NCI-H446 treated with DMSO at 0.1 percent for 48 hours (cell line): Measurements from ENCODE around the gene GDPD2.

Source experiments
- DNase-seq: peaks from one replicate; lab custom pipeline; 2025; lab: John Stamatoyannopoulos, UW

The GDPD2 gene

GRCh38 chrX:70437921-70438665 is 15.0 kb downstream of the GDPD2 start:
- no peak for DNase-seq

- DNase-seq = no peak
These were observed 15.9 kb downstream of the GDPD2 start for GRCh38 chrX:70439016-70439415.

- DNase-seq = no peak
These were observed 19.1 kb downstream of the GDPD2 start for GRCh38 chrX:70442224-70442623.

GRCh38 chrX:70444326-70444945 is 21.3 kb downstream of the GDPD2 start, which contains the start of gene DLG3:
Gene DLG3 (plus strand): TSS chrX:70444835. CDS start chrX:70445202, 367 bp downstream.
- DNase-seq = no peak

GRCh38 chrX:70444946-70445656 is 22.0 kb downstream of the GDPD2 start:
- no peak for DNase-seq

GRCh38 chrX:70445951-70446350 is 22.8 kb downstream of the GDPD2 start:
- DNase-seq = no peak

- DNase-seq = no peak
These were observed 23.6 kb downstream of the GDPD2 start for GRCh38 chrX:70446380-70447350.

- no peak for DNase-seq
These were observed 26.4 kb downstream of the GDPD2 start for GRCh38 chrX:70449457-70449966.

DNA sequence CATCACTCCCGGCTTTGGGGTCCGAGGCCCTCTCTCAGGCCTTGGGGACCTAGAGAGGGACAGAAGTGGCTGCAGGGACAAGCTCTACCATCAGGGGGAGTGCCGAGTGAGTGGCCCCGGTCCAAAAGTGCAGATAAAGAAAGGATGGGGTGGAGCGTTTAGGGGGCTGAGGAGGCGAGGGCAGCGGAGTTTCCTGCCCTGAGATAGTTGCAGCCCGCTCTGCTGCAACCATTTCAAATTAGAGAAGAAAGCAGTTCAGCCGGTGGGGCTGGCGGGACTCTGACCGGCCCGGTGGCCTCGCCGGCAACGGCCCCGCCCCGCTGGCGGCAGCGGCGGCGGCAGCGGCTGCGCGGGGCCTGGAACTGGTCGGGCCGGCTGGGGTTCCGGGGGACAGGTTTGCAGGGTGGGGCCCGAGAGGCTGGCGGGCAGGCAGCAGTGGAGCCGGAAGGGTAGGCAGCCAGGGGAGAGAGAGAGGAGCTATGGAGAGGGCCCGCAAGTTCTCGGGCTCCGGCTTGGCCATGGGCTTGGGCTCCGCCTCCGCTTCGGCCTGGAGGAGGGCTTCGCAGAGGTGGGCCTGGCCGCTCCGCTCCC is 29.1 kb downstream of the GDPD2 start:
- no peak for DNase-seq

DNA sequence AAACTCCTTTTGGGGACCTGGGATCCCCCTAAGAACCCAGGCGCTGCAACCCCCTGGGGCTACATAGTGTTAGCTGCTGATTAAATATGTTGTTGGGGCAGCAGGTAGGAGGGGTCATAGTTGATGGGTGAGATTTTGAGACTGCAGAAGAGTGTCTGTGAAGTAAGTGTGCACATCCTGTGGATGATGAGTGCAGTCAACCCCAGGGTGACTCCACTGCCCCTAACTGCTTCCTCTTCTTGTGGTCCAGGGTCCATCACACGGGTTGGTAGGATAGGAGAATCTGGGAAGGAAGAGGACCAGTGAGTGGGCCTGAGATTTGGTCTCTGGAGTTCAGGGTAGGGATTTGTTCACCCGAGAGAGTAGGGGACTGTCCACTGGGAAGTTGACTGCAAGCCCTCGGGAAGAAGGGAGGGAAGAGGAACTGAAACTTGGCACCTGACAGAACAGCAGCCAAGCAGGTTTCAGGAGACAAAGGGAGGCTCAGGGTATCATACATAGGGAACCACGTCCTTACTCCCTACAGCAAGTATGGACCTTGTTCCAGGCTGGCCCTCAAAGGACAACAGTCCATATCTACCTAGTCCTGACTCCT is 30.0 kb downstream of the GDPD2 start:
- DNase-seq = no peak

- peak; percentile 71 for DNase-seq
These were observed 31.6 kb downstream of the GDPD2 start for GRCh38 chrX:70454441-70455365.

GRCh38 chrX:70455366-70456202 is 32.5 kb downstream of the GDPD2 start:
- DNase-seq = no peak

DNA sequence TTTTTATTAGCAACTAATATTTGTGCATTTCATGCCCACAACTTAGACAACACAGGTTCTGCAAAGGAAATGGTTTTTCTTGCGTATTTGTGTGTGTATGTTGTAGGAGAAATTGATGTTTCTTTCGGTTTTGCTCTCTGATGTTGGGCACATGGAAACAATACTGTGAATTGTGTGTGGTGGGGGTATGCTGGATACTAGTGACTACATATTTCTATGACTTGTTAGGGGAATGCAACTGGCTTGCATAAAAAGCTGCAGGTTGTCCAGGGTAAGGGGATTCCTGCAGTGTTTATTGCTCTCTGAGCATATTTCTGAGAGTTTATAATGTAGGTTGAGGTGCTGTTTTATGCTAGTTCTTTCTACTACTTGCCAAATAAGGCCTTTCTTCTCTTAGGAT is 33.1 kb downstream of the GDPD2 start:
- no peak for DNase-seq

- no peak for DNase-seq
These were observed 37.9 kb downstream of the GDPD2 start for GRCh38 chrX:70461026-70461425.

GRCh38 chrX:70464051-70464450 is 40.9 kb downstream of the GDPD2 start:
- no peak for DNase-seq

- no peak for DNase-seq
These were observed 43.9 kb downstream of the GDPD2 start for GRCh38 chrX:70466968-70467367.

- DNase-seq = no peak
These were observed 45.6 kb downstream of the GDPD2 start for GRCh38 chrX:70468709-70469108.

- no peak for DNase-seq
These were observed 47.8 kb downstream of the GDPD2 start for GRCh38 chrX:70470850-70471289.
